Left lobe of liver (tissue), 2 donors: Measurements from ENCODE around the gene SFT2D2. TPM values are rescaled to one million over a fixed set of nuclear protein-coding genes. Genes with fewer than 3 reads are reported as not detected.

Experiments
- ATAC-seq: fragments of 200-7000 bp; cut with Tn5 transposase; one replicate; pipeline ENCODE4 v1.9.1; 2020; ENCODE audit warnings: mild to moderate bottlenecking, moderate library complexity
- DNase-seq: peaks from one replicate; pipeline ENCODE4 v3.0.0-alpha.2; 2020; ENCODE audit warnings: low spot score
- total RNA-seq: library from RNA; stranded (reverse); gene quantifications from one replicate; pipeline ENCODE4 v1.2.1, GENCODE V29; 2021
- donor health status: DM: no; HTN: no; CAD: no; lungs with moderate emphysema.
- donor health status: DM: no; HTN: yes; CAD: no.

SFT2D2 gene
- total RNA-seq, 1 donor from 2014 or later: 32.0 TPM

DNA sequence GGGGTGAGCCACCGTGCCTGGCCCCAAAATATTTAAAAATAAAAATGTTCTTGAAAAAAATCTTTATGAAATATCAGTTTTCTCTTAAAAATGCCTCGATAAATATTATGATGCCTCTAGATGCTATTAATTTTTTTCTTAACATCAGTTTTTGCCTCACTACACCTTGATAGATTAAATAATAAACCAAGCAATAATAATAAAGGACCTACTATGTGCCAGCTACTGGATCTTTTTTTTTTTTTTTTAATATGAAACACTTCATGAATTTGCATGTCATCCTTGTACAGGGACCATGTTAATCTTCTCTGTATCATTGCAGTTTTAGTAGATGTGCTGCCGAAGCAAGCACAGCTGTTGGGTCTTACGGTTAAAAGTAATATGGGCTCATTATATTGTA is 37.3 kb downstream of the SFT2D2 start:
- ATAC-seq (no peak), DNase-seq (no peak)

DNA sequence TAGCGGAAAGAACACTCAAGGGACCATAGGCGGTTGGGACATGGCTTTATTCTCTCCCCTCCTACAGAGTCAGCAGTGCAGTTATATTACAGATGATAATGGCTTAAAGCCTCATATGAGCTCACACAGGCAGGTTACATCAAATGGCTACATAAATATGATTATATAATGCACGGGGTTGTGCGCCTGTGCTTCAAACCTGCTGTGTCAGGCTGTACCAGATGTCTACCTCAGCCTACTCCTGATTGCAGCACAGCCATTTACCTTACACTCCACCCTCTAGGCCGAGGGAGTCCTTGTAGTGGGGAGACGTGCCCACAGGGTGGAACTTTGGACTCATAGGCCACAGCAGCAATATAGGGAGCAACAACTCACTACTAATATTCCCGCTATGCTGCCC is 38.5 kb downstream of the SFT2D2 start:
- ATAC-seq (no peak), DNase-seq (no peak)

DNA sequence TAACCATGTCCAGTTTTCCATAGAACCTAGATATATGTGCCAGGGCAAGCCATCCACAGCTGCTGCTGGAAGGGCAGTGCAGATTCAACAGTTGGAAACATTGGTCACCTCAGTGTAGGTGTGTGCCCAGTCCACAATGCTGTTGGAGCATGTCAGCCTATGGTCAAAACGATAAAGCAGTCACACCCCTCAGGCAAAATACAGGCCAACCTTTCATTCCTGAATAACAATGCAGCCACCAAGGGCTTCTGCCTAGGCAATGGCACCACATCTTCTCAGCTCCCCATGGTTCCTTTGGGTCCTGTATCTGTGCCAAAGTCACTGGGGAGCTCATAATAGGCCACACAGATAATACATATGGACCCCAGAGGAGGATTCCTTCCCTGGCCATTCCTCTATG is 39.8 kb downstream of the SFT2D2 start:
- ATAC-seq (no peak), DNase-seq (no peak)

DNA sequence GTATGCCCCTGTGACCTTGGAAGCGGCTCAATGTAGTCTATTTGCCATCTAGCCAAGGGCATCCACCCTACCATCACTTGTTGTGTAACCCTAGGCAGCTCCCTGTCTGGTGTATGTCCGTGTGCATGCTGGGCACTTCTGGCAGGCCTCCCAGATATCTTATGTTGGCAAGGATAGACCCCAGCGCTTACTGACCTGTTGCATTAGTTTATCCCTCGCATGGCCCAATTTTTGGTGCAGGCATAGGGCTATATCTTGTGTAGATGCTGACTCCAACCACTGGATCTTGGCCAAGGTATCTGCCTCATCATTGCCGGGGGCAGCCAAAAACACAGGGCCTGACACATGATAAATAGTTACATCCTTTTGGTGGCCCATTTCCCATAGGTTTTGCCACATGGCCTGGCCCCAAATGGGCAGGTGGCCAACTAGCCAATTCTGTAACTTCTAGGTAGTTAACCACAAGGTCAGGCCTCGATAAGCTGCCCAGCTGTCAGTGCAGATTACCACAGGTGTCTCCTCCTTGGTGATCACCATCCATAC is 40.9 kb downstream of the SFT2D2 start:
- ATAC-seq: peak; percentile 94
- peak; percentile 79 for DNase-seq

DNA sequence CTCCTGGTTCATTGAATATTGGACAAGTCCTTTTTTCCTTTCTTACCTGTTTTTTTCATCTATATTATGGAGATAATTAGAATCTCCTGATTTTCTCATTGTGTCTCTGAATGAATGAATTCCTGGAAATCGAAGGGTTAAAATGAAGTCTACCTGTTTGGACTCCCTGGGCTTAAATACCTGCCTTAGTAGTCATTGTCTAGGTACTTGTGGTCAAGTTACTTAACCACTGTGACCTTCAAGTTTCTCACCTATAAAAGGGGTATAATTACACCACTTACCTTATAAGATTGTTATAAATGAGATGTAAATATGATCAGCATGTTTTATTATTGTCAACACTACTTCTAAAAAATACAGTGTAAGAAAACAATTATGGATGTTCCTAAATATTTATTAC is 45.8 kb downstream of the SFT2D2 start:
- DNase-seq (no peak), ATAC-seq (no peak)

DNA sequence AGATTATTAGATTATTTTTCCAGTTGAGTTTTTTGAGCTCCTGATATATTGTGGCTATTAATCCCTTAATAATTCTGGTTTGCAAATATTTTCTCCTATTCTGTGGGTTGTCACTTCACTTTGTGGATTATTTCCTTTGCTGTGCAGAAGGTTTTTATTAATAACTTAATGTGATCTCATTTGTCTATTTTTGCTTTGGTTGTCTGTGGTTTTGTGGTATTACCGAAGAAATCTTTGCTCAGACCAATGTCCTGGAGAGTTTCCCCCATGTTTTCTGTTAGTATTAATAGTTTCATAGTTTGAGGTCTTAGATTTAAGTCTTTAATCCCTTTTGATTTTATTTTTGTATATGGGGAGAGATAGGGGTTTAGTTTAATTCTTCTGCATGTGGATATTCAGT is 47.8 kb downstream of the SFT2D2 start:
- DNase-seq (no peak), ATAC-seq (no peak)

DNA sequence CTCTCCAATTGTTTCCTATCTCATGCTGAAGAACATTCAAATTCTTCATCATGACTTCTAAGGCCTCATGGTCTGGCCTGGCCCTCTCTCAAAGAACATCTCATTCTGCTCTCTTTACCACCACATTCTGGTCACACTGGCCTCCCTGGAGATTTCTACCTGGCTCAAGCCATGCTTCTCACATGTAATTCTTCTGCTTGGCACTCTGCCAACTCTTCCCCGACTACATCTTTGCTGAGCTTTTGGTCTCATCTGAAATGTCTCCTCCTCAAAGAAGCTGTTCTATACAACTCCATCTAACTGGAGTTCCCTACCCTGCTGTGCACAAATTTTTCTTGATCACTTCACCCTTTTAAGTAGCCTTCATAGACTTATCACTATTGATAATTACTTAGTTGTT is 53.4 kb downstream of the SFT2D2 start:
- ATAC-seq: no peak

DNA sequence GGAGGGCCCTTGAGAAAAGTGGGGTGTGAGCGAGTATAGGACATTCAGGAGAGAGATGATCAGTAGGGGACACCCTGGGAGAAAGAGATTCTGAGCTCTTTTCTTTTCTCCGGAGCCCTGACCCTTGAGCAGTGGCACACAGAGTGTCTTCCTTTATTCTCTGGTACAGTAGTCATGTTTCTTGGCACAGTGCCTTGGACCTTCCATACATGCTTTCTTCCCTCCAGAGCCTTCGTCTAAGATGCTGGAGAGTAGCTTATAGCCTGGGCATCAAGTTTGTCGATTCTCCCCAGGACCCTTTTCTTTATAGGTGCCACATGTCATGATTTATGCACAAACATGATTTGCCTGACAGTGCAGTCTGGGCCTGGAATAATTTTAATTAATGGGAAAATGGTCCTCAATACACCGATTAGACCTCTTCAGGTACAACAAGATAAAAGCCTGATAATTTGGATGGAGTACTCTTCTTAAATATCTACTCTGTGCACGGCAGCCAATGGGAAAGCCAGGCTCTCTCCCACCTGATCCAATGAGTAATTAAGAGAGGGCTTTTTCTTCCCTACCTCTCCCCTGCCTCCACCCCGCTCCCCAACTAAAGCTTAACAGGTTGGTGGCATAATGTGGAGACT is 54.6 kb downstream of the SFT2D2 start, which contains the start of gene TBX19:
TBX19 (plus strand) TSS at position 582 of the 632 bp plus-strand sequence. CDS start 214 bp downstream, outside the sequence.
- ATAC-seq (no peak), DNase-seq (no peak)

More for the DNA sequence above, 53.4 kb downstream of the SFT2D2 start:
- DNase-seq: no peak

DNA sequence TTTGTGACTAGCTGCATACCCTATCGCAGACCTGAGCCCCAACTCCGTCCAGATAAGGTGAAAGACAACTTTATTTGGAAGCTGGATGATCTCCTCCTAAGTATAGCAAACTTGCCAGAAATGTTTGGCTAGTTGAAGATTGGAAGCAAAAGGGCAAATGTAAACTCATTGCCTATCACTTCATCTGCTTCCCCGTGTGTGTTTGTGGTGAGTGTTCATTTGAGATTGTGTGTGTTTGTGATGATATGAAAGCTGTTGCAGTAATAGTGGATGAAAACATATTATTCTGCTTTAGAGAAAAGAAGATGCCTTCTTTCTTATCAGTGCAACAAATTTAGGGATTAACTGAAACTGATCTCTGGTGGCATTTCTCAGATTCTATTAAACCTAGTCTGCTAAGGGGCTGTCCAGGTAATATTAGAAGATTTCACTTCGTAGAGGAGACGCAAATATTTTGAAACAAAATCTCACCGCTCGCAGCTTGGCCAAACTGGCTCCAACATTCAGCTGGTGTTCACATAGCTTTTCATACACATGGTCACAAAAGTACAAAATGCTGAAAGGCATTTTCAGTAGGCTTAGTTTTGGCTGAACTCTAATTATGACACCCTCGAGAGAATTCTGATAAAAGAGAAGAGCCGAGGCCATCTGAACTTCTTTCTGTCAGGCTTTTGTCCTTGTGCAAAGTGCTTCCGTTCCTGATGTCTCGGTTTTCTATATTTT is 56.0 kb downstream of the SFT2D2 start:
- no peak for DNase-seq
- no peak for ATAC-seq

DNA sequence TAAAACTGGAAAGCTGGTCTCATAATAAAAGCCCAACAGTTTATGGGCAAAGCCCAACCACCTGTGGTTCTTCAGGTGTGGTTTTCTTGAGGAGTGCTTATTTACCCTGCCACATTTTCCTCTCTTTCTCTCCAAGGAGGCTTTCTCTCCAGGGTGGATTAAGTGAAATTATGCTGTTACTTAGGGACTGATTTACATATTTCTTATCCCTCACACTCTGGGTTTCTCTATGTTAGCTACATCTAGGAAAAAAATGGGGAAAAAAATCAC is 59.7 kb downstream of the SFT2D2 start:
- no peak for DNase-seq
- ATAC-seq: no peak

DNA sequence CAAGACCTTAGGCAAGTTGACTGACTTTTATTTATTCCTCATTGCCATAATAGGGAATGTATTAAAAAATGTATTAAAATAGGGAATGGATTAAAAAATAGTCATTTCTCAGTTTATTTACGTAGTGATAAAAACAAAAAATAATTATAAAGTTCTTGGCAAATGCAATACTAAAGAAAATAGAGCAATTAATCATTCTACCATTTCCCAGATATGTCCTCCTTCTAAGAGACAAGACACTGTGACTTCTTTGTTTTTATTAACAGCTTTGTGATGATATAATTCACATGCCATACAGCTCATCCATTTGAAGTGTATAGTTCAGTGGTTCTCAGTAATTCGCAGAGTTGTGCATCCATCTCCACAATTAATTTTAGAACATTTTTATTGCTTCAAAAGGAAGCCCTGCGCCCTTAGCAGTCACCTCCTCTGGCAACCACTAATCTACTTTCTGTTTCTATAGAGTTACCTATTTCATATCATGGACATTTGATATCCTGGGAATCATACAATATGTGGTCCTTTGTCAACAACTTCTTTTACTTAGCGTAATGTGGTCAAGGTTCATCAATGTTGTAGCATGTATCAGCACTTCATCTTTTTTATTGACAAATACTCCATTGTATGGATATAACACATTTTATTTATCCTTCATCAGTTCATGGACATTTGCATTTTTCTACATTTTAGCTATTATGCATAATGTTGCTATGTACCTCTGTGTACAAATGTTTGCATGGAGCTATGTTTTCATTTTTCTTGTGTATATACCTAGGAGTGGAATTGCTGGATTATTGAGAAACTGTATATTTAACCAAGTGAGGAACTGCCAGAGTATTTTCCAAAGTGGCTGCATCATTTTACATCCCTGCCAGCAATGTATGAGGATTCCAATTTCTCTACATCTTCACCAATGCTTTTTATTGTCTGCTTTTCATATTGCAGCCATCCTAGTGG is 60.4 kb downstream of the SFT2D2 start:
- ATAC-seq: no peak

DNA sequence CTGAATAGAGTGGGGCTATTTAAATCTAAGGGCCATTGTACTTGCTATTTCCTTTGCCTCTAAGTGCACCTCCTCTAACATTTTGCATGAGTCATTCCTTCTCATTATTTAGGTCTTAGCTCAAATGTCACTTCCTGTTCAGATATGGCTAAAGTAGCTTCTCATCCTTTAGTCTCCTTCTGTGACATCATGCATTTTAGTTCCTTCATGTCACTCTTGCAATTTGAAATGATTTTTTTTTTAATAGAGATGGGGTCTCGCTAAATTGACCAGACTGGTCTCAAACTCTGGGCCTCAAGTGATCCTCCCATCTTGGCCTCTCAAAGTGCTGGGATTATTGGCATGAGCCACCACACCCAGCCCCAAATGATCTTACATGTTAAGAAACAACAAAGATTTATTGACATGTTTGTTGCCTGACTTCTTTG is 61.4 kb downstream of the SFT2D2 start:
- ATAC-seq (no peak), DNase-seq (no peak)

More for the DNA sequence above, 60.4 kb downstream of the SFT2D2 start:
- no peak for DNase-seq

DNA sequence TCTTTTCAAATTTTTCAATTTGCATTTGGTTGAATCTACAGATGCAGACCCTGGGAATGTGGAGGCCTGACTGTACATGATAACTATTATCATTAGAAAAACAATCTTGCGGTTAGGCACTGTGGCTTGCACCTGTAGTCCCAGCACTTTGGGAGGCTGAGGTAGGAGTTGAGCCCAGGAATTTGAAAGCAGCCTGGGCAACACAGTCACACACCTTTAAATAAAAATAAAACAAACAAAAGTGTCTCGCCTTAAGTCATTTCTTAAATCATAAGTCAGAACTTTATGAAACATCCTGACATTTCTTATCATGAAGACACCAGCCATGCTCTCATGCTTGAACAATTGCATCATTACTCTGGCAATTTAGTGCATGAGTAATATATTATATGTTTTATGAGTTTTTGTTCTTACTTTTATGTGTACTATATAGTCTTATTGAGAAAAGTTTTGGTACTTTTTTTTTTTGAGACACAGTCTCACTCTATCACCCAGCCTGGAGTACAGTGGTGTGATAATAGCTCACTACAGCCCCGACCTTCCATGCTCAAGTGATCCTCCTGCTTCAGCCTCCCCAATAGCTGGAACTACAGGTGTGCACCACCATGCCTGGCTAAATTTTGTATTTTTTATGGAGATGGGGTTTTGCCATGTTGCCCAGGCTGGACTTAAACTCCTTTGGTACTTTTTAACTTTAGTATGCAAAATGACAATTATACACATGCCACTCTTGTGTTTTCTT is 62.7 kb downstream of the SFT2D2 start:
- ATAC-seq: no peak
- no peak for DNase-seq

DNA sequence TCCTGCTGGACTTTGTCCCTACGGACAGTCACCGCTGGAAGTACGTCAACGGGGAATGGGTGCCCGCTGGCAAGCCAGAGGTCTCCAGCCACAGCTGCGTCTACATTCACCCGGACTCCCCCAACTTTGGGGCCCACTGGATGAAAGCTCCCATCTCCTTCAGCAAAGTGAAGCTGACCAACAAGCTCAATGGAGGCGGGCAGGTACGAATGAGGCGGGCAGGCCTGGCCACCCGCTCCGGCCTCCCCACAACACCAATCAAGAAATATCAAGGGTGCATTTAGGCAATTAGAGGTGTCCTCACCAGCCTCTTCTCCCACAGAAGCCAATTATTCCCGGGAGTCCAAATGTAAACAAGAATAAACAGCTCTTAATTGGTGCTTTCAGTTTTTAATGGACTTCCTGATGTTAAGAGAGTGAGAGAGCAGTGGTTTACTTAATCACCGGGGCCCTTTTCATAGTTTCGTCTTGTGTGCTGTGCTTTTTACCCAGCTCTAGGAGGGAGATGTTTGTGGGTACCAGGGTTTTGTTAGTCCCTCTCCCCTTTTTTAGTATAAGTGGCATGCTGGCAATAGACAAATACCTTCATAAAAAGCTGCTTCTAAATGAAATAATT is 65.5 kb downstream of the SFT2D2 start:
- ATAC-seq (no peak), DNase-seq (no peak)

DNA sequence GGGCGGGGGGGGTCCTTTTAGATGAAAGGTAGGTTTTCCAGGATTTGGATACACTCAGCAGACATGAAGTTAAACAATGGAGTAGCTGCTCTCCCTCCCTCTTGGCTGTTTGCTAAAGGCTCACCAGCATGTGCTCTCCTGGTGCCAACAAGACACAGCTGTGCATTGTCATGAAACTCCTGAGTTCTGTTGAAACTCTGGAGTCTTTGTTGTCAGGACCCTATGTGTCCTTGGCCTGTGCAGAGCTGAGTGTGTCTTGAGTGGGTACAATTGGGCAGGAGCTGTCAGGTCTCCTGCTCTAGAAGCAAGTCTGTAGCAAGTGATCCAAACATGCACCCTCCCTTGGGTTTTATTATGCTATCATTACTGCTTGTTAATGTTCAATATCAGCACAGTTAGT is 67.6 kb downstream of the SFT2D2 start:
- ATAC-seq (no peak), DNase-seq (no peak)

DNA sequence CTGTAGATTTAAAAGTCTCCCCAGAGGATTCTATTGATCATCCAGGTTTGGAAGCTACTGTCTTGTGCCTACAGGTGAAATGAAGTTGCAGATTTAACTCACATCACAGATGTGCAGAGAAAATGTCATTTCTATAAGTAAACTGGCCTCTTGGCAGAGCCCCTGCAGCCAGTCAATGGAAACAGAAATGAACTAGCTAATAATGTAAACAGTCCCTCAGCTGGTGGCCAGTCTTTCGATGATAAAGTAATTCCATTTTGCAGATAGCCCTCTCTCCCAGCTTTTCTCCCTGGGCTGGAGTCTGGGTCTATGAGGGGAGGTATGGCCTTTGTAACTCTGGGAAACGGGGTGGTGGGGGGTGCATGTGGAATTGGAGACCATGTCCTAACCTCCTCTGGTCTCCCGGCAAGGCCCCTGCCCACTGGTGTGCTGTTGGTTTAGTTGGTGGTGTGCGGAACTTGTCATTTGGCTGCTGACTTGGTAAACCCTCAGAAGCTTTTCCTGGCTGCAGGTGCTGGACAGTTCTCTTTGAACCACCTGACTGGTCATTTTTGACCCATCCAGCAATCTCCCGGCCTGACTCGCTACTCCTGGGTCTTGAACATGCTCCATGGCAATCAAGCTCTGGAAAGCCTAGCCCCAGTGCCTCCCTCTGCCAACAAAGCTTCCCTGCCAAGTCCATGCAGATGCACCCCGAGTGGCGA is 69.8 kb downstream of the SFT2D2 start:
- DNase-seq (no peak), ATAC-seq (no peak)

DNA sequence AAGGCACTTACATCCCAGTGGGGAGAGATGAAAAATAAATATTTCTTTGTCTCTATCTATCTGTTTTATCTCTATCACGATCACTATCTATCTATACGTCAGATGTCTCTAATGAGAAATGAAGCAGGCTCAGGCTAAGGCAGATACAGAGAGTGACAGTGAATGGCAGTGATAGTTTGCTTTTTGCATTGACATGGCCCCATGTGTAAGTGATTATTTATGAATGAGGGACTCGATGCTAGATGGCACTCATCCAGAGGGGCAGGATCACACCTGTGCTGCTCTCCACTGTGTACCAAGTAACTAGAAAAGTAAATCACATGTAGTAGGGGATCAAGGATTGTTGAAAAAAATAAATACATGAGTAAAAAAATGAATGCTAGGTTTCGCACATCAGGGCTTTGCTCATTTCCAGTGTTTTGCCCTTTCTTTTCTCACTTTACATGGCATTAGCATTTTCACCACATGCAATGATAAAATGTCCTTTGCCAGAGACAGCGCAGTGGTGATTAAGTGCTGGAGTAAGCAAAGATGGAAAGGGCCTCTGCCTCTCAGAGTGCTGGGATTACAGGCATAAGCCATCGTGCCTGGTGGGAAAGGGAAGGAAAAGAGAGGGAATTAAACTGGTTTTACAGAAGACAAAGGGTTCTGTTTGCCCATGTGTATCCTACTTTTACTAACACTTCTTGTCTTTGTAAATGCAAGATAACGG is 71.4 kb downstream of the SFT2D2 start:
- no peak for DNase-seq
- ATAC-seq: no peak

DNA sequence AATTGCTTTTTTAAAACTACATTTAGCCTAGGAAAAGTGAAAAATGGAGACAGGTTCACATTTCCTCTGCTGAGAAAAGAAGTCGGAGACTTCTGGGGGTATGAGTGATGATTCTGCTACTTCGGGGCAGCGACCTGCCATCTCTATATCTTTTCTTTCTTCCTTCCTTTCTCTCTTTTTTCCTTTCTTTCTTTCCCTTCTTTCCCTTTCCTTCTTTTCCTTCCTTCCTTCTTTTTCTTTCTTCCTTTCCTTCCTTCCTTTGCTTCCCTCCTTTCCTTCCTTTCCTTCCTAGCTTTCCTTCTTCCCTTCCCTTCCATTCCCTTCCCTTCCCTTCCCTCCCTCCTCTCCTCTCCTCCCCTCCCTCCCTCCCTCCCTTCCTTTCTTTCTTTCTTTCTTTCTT is 72.6 kb downstream of the SFT2D2 start:
- ATAC-seq: no peak
- no peak for DNase-seq

DNA sequence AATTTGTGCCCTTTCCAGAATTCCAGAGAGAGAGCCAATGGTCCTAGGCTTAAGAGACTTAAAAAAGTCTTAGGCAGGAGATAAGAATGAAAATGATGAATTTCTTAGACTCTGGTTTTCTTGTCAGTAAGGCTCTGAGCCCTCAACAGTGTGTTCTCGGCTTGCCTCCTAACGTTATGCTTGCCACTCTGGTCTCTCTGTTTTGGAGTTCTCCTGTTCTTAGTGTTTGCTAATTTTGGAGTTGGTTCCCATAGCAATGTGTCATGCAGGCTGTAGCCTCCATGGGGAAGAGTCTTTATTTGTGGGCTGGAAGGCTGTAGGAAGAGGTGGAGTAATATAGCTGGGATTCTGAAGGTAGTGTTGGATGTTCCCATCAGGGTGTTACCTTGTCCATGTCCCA is 74.8 kb downstream of the SFT2D2 start:
- ATAC-seq: no peak
- no peak for DNase-seq
